NCI-H187 (cell line): ENCODE results near the gene YPEL1.
"Not testable (repeated sequence)": the region's sequence is repeated elsewhere in the genome, so short reads cannot be mapped to it uniquely, and the experiment has no call there.

Experiments used
- DNase-seq, 2 experiments: peaks; one replicate each; lab custom pipeline; 2025; lab: John Stamatoyannopoulos, UW

YPEL1 gene

GRCh38 chr22:21721195-21721852, 14.3 kb downstream of the YPEL1 start:
- not testable (repeated sequence) for DNase-seq

- not testable (repeated sequence) for DNase-seq
Observed at GRCh38 chr22:21720191-21720859, 15.3 kb downstream of the YPEL1 start.

DNA sequence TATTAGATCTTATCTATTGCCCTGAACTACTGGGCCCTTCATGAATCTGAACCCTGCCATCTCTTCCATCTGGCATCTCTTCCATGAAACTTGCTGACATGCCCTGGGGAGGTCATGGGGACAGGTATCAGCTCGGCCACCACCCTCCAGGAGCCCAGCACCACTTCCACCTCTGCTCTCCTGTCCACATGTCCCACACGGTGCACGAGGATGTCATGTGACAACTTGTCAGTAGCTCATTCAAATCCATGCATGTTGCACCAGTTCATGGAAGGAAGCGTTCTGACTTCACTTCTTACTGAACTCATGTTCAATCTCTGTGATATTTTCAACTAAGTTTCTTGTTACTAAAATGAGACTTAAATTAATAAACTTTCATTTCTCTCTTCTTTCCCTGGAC, 16.6 kb downstream of the YPEL1 start:
- no peak for DNase-seq

DNA sequence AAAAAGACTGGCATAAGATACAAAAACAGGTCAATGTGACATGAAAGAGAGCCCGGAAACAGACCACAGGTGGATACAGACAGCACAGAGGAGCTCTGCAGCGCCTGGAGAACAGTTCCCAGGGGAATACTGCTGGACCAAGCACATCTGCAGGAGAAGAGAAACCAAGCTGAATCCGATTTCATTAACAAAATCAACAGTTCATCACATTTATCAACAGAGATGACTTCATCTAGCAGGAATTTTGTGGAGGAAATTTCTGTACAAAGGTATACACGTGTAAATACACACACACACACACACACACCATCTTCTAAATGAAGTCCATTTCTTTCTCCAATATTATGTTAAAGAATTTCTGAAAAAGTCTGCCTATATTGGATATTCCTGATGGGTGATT, 17.1 kb downstream of the YPEL1 start:
- DNase-seq: no peak

DNA sequence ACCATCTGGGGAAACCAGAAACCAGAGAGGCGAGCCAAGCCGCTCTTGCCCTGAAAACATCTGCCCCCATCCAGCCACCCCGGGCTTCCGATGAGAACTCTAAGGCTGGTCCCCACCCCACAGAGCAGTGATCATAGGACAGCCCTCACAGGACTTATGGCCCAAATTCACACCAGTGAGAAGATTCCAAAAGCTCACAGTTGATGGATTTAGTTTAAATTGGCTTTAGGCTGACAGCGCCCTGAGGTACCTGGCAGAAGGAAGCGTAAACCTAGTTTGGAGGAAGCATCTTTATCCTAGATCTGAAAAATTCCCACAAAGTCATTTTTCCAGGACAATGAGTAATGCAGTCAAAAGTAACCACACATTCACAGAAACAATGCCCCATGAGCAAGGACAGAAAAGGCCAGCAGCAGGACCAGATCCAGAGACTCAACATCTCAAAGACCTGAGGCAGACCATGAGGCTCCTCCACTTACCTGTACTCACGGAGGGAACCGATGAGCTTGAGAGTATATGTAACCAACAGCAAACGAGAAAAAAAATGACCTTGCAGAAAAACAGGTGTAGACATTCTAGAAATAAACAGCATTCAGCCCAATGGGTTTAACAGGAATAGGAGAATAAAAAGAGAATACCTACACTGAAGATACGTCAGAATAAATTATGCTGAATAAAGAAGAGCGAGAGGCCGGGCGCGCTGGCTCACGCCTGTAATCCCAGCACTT, 19.0 kb downstream of the YPEL1 start:
- not testable (repeated sequence) for DNase-seq

- no peak for DNase-seq
Observed at GRCh38 chr22:21714786-21715185, 20.8 kb downstream of the YPEL1 start.

- no peak for DNase-seq
Observed at GRCh38 chr22:21714059-21714770, 21.4 kb downstream of the YPEL1 start.

DNA sequence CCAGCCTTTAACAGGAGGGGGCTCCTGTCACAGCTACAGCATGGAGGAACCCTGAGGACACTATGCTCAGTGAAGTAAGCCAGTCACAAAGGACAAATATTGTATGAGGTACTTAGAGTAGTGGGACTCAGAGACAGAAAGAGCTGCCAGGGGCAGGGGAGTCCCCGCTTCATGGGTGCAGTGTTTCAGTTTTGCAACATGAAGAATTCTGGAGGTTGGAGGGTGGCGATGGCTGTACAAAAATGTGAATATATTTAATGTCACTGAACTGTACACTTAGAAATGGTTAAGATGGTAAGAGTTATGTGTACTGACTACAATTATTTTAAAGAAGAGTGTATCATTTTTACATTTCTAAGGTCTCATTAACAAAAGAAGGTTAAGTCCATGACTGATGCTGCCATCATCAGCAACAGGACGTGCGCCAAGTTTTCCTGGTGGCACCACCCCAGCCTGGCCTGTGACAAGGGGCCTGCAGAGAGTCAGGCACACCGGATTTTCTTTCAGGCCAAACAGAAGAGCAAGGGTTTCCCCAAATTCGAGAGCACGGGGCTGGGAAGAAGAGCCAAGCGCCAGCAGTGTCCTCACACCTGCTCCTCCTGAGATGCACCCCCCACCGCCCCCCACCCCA, 22.1 kb downstream of the YPEL1 start:
- no peak for DNase-seq

DNA sequence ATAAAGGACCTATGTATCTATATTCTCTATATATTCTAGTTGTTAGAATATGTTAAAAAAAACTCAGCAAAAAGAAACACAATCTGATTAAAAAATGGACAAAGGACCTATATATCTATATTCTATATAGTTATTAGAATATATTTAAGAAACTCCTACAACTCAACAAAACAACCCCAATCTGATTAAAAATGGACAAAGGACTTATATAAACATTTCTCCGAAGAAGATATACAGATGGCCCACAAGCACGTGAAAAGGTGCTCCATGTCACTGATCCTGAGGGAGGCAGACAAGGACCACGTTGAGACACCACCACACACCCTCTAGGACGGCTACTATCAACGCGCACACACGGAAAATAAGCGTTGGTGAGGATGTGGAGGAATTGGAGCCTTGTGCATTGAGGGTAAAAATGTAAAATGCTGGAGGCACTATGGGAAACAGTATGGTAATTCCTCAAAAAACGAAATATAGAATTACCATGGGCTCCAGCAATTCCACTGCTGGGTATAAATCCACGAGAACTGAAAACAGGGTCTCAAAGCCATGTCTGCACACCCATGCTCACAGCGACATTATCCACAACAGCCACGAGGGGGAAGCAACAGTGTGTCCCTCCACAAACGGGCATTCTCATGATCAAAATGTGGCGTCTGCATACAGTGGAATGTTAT, 22.7 kb downstream of the YPEL1 start:
- no peak for DNase-seq

DNA sequence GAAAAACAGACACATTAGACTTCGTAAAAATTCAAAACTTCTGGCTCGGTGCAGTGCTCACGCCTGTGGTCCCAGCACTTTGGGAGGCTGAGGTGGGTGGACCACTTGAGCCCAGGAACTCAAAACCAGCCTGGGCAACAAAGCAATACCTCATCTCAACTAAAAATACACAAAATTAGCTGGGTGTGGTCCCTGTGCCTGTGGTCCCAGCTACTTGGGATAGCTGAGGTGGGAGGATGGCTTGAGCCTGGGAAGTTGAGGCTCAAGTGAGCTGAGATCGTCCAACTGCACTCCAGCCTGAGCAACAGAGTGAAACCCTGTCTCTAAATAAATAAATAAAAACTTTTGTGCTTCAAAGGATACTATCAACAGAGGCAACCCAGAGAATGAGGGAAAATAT, 23.7 kb downstream of the YPEL1 start:
- no peak for DNase-seq

DNA sequence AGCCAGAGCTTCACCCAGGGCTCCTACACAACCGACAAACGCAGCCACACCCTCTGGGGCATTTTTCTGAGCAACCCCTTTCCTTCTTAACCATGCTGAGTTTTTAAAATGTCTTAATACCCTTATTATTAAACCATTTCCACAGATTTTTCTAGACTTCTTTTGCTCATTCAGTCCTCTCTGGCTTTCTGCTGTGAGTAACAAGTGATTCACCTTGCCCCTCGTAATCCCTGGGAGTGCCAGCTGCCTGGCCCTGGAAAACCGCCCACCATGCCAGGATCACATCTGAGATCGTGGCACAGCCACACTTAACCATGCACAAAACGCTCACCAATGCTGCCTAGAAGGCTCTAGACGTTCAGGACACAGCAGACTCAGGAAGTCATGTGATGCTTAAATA, 25.4 kb downstream of the YPEL1 start:
- DNase-seq: no peak

DNA sequence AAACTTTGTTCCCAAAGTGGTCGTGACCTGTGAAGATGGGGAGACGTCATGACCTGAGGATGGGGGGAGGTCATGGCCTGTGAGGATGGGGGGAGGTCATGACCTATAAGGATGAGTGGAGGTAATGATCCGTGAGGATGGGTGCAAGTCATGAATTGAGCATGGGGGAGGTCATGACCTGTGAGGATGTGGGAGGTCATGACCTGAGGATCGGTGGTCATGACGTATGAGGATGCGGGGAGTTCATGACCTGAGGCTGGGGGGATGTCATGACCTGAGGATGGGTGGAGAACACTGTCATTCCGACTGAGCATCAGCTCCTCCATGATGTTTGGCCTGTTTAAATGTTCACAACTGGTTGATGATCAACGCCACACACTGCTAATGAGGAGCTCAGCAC, 25.9 kb downstream of the YPEL1 start:
- DNase-seq: no peak

DNA sequence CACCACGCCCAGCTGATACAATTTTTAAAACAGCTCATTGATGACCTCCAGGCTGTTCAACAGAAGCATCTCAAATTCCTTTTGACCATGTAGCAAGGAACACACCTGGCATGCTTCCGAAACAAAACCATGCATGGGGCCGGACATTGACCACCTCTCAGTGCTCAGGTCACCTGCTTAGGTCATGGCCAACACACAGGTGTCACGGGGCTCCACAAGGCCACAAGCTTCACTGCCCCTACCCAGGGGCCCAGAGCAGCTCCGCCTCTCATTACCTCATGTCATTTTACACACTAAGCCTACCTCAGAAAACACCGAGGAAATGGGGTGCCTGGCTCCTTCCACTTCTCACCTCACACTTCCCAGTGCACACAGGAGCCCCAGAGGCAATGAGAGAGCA, 26.6 kb downstream of the YPEL1 start:
- DNase-seq: no peak

- DNase-seq: no peak
Observed at GRCh38 chr22:21707677-21708076, 27.9 kb downstream of the YPEL1 start.

GRCh38 chr22:21703684-21704316, 31.8 kb downstream of the YPEL1 start:
- DNase-seq: no peak

DNA sequence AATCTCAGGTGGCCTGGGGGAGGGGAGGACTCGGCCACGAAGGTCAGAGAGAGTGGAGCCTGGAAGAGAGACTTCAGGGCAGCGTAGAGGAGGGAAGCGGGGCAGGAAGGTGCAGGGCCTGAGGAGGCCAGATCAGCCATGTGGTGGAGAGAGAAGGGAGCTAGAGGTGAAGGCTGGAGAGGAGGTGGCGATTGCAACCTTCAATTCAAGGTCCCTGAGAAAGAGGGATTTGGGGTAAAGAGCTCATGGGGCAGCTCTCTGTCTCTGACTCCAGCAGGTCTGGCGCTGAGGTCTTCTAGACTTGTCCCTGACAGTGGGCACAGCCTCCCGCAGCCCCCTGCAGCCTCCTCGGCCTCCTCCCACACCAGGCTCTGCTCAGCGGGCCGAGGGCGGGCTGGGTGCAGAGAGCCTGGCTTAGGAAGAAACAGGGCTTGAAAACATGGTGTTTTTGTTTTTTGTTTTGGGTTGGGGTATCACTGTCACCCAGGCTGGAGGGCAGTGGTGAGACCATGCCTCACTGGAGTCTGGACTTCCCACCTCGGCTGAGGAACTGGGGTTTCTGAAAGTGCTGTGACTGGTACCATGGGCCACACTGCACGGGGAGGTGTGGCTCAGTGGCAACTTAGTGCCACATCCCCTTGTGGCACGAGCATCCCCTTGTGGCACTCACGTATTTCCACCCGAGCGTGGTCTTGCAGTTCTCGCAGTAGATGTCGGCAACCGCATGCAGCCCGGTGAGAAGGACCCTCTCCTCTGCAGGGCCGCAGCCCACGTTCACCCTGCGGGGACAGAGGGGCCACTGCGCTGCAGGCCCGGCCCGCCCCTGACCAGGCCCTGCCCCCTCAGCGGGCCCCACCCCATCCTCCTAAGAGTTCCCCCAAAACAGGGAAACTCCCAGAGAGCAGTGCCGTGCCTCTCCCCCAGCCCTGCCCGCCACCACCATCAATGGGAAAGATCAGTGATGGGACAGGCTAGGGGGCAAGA, 32.6 kb downstream of the YPEL1 start:
- DNase-seq: no peak

GRCh38 chr22:21702094-21702493, 33.5 kb downstream of the YPEL1 start:
- no peak for DNase-seq

- DNase-seq: no peak
Observed at GRCh38 chr22:21701384-21701971, 34.1 kb downstream of the YPEL1 start.

- no peak for DNase-seq
Observed at GRCh38 chr22:21700822-21701221, 34.8 kb downstream of the YPEL1 start.
